Lower leg skin (tissue), 4 donors: ENCODE measurements around the gene ETV5. TPM values are rescaled to one million over a fixed set of nuclear protein-coding genes. Genes with fewer than 3 reads are reported as not detected.
"Not testable (repeated sequence)": the region's sequence is repeated elsewhere in the genome, so short reads cannot be mapped to it uniquely, and the experiment has no call there.

Source experiments
- DNase-seq, 2 donors: peaks; one replicate each; pipeline ENCODE4 v3.0.0-alpha.2; 2019; ENCODE audit warnings: low spot score in 2 of 2
- H3K4me3 ChIP-seq: fragments of 200-600 bp; sonication (generic); 2 replicates; pipeline ENCODE4 v1.5.1; 2017; ENCODE audit warnings: mild to moderate bottlenecking, low read depth; ENCODE audit not compliant: poor library complexity, severe bottlenecking
- CTCF ChIP-seq, 3 donors: fragments of 450-650 bp; IDR thresholded peaks; one replicate each; pipeline ENCODE4 v1.5.1; 2016; ENCODE audit warnings: antibody characterized with exemption in 3 of 3, mild to moderate bottlenecking in 3 of 3, moderate library complexity in 2 of 3
- POLR2A ChIP-seq, 2 donors: fragments of 450-650 bp; IDR thresholded peaks; one replicate each; pipeline ENCODE4 v1.6.1; 2016 to 2017; ENCODE audit warnings: antibody characterized with exemption in 2 of 2, mild to moderate bottlenecking in 1 of 2, moderate library complexity in 1 of 2
- WGBS, 2 donors: methylation state at CpG; one replicate each; pipeline ENCODE4 v1.1.5; 2018; 5-methylcytosine and 5-hydroxymethylcytosine counted together
- intact Hi-C: fragments of 100-400 bp; cut with DNase I; formaldehyde crosslinking; loops from one replicate; pipeline ENCODE4 v1.15.0; 2023; ENCODE audit warnings: low total_unique reads
- total RNA-seq, 4 donors: library from RNA; depleted of rRNA; stranded (reverse); fragments of >200 nt; gene quantifications; one replicate each; pipeline ENCODE4 v1.1.0, GENCODE V29; 2016

ETV5 gene
- total RNA-seq, 4 donors from 2014 or later, result 8.1 to 15.3 (median 9.7) TPM

GRCh38 chr3:186024210-186024609, 84.7 kb downstream of the ETV5 start:
- H3K4me3 ChIP-seq, result no peak overlapping the region

GRCh38 chr3:186022931-186023330, 86.0 kb downstream of the ETV5 start:
- H3K4me3 ChIP-seq, result no peak overlapping the region
- 58 to 60% methylated on average over 3 of the region's 3 CpGs for WGBS, 2 donors
- DNase-seq, result no peak
- intact Hi-C loops, result no loop called here
- TF ChIP-seq POLR2A (IDR thresholded peaks at IDR 0.05) (no peak), CTCF (IDR thresholded peaks at IDR 0.05) (no peak)

More at GRCh38 chr3:186024210-186024609, 84.7 kb downstream of the ETV5 start:
- WGBS, 2 donors, result 49 to 60% methylated on average over 6 of the region's 6 CpGs
- TF ChIP-seq CTCF (IDR thresholded peaks at IDR 0.05), result no peak
- no peak for TF ChIP-seq POLR2A (IDR thresholded peaks at IDR 0.05)
- DNase-seq, result peak; percentile 27 to 87
- intact Hi-C loops, result no loop called here

- no peak overlapping the region for H3K4me3 ChIP-seq
- peak; percentile 72 to 88 for DNase-seq
- intact Hi-C loops, result no loop called here
- WGBS, 2 donors, result 68 to 69% methylated on average over 8 of the region's 8 CpGs
- TF ChIP-seq POLR2A (IDR thresholded peaks at IDR 0.05), result no peak
- no peak for TF ChIP-seq CTCF (IDR thresholded peaks at IDR 0.05)
These were observed 87.1 kb downstream of the ETV5 start for GRCh38 chr3:186021673-186022362.

- DNase-seq, intact Hi-C loops, H3K4me3 ChIP-seq: not testable (repeated sequence)
- 91 to 93% methylated on average over 6 of the region's 6 CpGs for WGBS, 2 donors
These were observed 87.6 kb downstream of the ETV5 start for GRCh38 chr3:186021250-186021649.

GRCh38 chr3:186019288-186019687, 89.6 kb downstream of the ETV5 start:
- 75 to 83% methylated on average over 2 of the region's 2 CpGs for WGBS, 2 donors
- intact Hi-C loops, DNase-seq, H3K4me3 ChIP-seq: not testable (repeated sequence)

- WGBS, 2 donors, result 88 to 89% methylated on average over 3 of the region's 3 CpGs
- intact Hi-C loops, result no loop called here
- no peak for DNase-seq
- H3K4me3 ChIP-seq, result no peak overlapping the region
- no peak for TF ChIP-seq CTCF (IDR thresholded peaks at IDR 0.05)
- TF ChIP-seq POLR2A (IDR thresholded peaks at IDR 0.05), result no peak
These were observed 94.0 kb downstream of the ETV5 start for GRCh38 chr3:186014866-186015265.

GRCh38 chr3:186013312-186013711, 95.6 kb downstream of the ETV5 start:
- DNase-seq, result no peak
- WGBS, 2 donors, result 57 to 65% methylated on average over 7 of the region's 7 CpGs
- intact Hi-C loops, result no loop called here
- H3K4me3 ChIP-seq, result no peak overlapping the region
- TF ChIP-seq CTCF (IDR thresholded peaks at IDR 0.05) (no peak), POLR2A (IDR thresholded peaks at IDR 0.05) (no peak)
